H9 (cell line): ENCODE measurements around the gene WWC2. TPM values are rescaled to one million over a fixed set of nuclear protein-coding genes. Genes with fewer than 3 reads are reported as not detected.

Source experiments
- DNase-seq: peaks from one replicate; pipeline ENCODE4 v3.0.0-alpha.2; 2017
- H2AFZ ChIP-seq: one replicate; pipeline ENCODE4 v1.6.1; 2013; ENCODE audit warnings: mild to moderate bottlenecking, low read length, control low read depth, moderate library complexity
- H2AK5ac ChIP-seq: 2 replicates; pipeline ENCODE4 v1.6.1; 2013; ENCODE audit warnings: low read length, control low read depth, mixed read lengths; ENCODE audit not compliant: insufficient read length
- H2BK120ac ChIP-seq: one replicate; pipeline ENCODE4 v1.6.1; 2013; ENCODE audit warnings: low read depth, mild to moderate bottlenecking, low read length, control low read depth, inconsistent platforms; ENCODE audit not compliant: poor library complexity, severe bottlenecking
- H2BK12ac ChIP-seq: 2 replicates; pipeline ENCODE4 v1.6.1; 2013; ENCODE audit warnings: low read length, control low read depth, mixed read lengths, low read depth; ENCODE audit not compliant: insufficient read length
- H2BK15ac ChIP-seq: 2 replicates; pipeline ENCODE4 v1.6.1; 2013; ENCODE audit warnings: low read depth, low read length, control low read depth
- H2BK20ac ChIP-seq: one replicate; pipeline ENCODE4 v1.6.1; 2013; ENCODE audit warnings: low read depth, mild to moderate bottlenecking, low read length, control low read depth, inconsistent platforms; ENCODE audit not compliant: poor library complexity, severe bottlenecking
- H2BK5ac ChIP-seq: 2 replicates; pipeline ENCODE4 v1.6.1; 2013; ENCODE audit warnings: low read length, control low read depth, mixed read lengths; ENCODE audit not compliant: insufficient read length
- H3K14ac ChIP-seq: 2 replicates; pipeline ENCODE4 v1.6.1; 2013; ENCODE audit warnings: low read length, control low read depth; ENCODE audit not compliant: insufficient read depth
- H3K18ac ChIP-seq: 2 replicates; pipeline ENCODE4 v1.6.1; 2013; ENCODE audit warnings: low read depth, mild to moderate bottlenecking, mixed read lengths, low read length, control low read depth; ENCODE audit not compliant: insufficient read length
- H3K23ac ChIP-seq: 2 replicates; pipeline ENCODE4 v1.6.1; 2013; ENCODE audit warnings: low read length, control low read depth, mixed read lengths, low read depth; ENCODE audit not compliant: insufficient read length
- H3K23me2 ChIP-seq: 2 replicates; pipeline ENCODE4 v1.6.1; 2013; ENCODE audit warnings: low read depth, mild to moderate bottlenecking, mixed read lengths, low read length, control low read depth; ENCODE audit not compliant: insufficient read length, poor library complexity, severe bottlenecking
- H3K27ac ChIP-seq: 2 replicates; pipeline ENCODE4 v1.5.1; 2013; ENCODE audit warnings: low read length, control low read depth, mixed read lengths, low read depth; ENCODE audit not compliant: insufficient read length
- H3K27me3 ChIP-seq: 2 replicates; pipeline ENCODE4 v1.6.1; 2013; ENCODE audit warnings: low read length, control low read depth, inconsistent platforms; ENCODE audit not compliant: insufficient read depth
- H3K4ac ChIP-seq: 2 replicates; pipeline ENCODE4 v1.6.1; 2013; ENCODE audit warnings: low read depth, mild to moderate bottlenecking, control low read depth, inconsistent platforms, low read length, moderate library complexity
- H3K4me1 ChIP-seq: 2 replicates; pipeline ENCODE4 v1.6.1; 2013; ENCODE audit warnings: low read length, control low read depth, inconsistent platforms; ENCODE audit not compliant: insufficient read depth
- H3K4me2 ChIP-seq: 2 replicates; pipeline ENCODE4 v1.6.1; 2013; ENCODE audit warnings: low read length, control low read depth, mixed read lengths; ENCODE audit not compliant: insufficient read length, insufficient read depth
- H3K56ac ChIP-seq: 2 replicates; pipeline ENCODE4 v1.6.1; 2013; ENCODE audit warnings: low read depth, mild to moderate bottlenecking, mixed read lengths, low read length, control low read depth; ENCODE audit not compliant: insufficient read length
- H3K79me1 ChIP-seq: 2 replicates; pipeline ENCODE4 v1.6.1; 2013; ENCODE audit warnings: low read depth, mild to moderate bottlenecking, moderate library complexity, low read length, control low read depth, inconsistent platforms; ENCODE audit not compliant: insufficient read depth, poor library complexity, severe bottlenecking
- H3K79me2 ChIP-seq: 2 replicates; pipeline ENCODE4 v1.6.1; 2013; ENCODE audit warnings: low read length, control low read depth, inconsistent platforms; ENCODE audit not compliant: insufficient read depth
- H3K9ac ChIP-seq: 2 replicates; pipeline ENCODE4 v1.6.1; 2013; ENCODE audit warnings: low read length, control low read depth, mixed read lengths; ENCODE audit not compliant: insufficient read length; ENCODE audit errors: extremely low read depth
- H3K9me3 ChIP-seq: one replicate; pipeline ENCODE4 v1.6.1; 2013; ENCODE audit warnings: low read depth, low read length, inconsistent platforms; ENCODE audit not compliant: control insufficient read depth
- H3T11ph ChIP-seq: one replicate; pipeline ENCODE4 v1.6.1; 2013; ENCODE audit warnings: mild to moderate bottlenecking, low read length, control low read depth, inconsistent platforms
- H4K20me1 ChIP-seq: one replicate; pipeline ENCODE4 v1.6.1; 2013; ENCODE audit not compliant: control insufficient read depth, insufficient read length, insufficient read depth
- H4K5ac ChIP-seq: 2 replicates; pipeline ENCODE4 v1.6.1; 2013; ENCODE audit warnings: low read depth, mild to moderate bottlenecking, mixed read lengths, low read length, control low read depth; ENCODE audit not compliant: insufficient read length
- H4K8ac ChIP-seq: replicated peaks from 2 replicates; pipeline ENCODE4 v1.6.1; 2013; ENCODE audit warnings: low read length, control low read depth, mixed read lengths, low read depth; ENCODE audit not compliant: insufficient read length
- H4K91ac ChIP-seq: 2 replicates; pipeline ENCODE4 v1.6.1; 2013; ENCODE audit warnings: low read depth, mild to moderate bottlenecking, moderate library complexity, mixed read lengths, low read length, control low read depth; ENCODE audit not compliant: insufficient read length
- H3K27ac Mint-ChIP-seq, 3 experiments: 2 replicates in 2 of 3; 3 replicates in 1 of 3; pipeline ENCODE4 v1.8.0; 2020 to 2021; ENCODE audit warnings: mixed read lengths in 3 of 3, mild to moderate bottlenecking in 1 of 3, moderate library complexity in 1 of 3
- H3K27me3 Mint-ChIP-seq: 2 replicates; pipeline ENCODE4 v1.8.0; 2021; ENCODE audit warnings: low read depth, mild to moderate bottlenecking, moderate library complexity, mixed read lengths
- H3K36me3 Mint-ChIP-seq, 3 experiments: 2 replicates in 2 of 3; 3 replicates in 1 of 3; pipeline ENCODE4 v1.8.0; 2020 to 2021; ENCODE audit warnings: low read depth in 3 of 3, mixed read lengths in 3 of 3; ENCODE audit not compliant: insufficient read depth in 1 of 3
- H3K4me1 Mint-ChIP-seq, 2 experiments: 2 replicates each; pipeline ENCODE4 v1.8.0; 2020; ENCODE audit warnings: mixed read lengths in 2 of 2
- H3K4me3 Mint-ChIP-seq, 2 experiments: 2 replicates in 1 of 2; 3 replicates in 1 of 2; pipeline ENCODE4 v1.8.0; 2020 to 2021; ENCODE audit warnings: mild to moderate bottlenecking in 2 of 2, mixed read lengths in 2 of 2, moderate library complexity in 1 of 2
- H3K9me3 Mint-ChIP-seq, 2 experiments: 2 replicates in 1 of 2; 3 replicates in 1 of 2; pipeline ENCODE4 v1.8.0; 2020; ENCODE audit warnings: mild to moderate bottlenecking in 2 of 2, mixed read lengths in 2 of 2, moderate library complexity in 1 of 2
- CTCF ChIP-seq: fragments of 200-600 bp; sonication (generic); conservative IDR thresholded peaks from 3 replicates; pipeline ENCODE4 v1.8.0; 2021; ENCODE audit warnings: antibody characterized with exemption, mild to moderate bottlenecking
- WGBS: extraction: QIAGEN DNeasy Blood & Tissue Kit; methylation state at CpG from one replicate; pipeline ENCODE4 v1.1.7; 2013; ENCODE audit warnings: missing lambda C conversion rate, low lambda C conversion rate, mixed read lengths; ENCODE audit not compliant: insufficient read length; ENCODE audit errors: extremely low coverage; 5-methylcytosine and 5-hydroxymethylcytosine counted together
- total RNA-seq: library from RNA; stranded (reverse); gene quantifications from 2 replicates; pipeline ENCODE4 v1.2.1, GENCODE V29; 2021

WWC2 gene
- total RNA-seq, 1 experiment from 2014 or later = 106 TPM

GRCh38 chr4:183118141-183118540, 19.1 kb downstream of the WWC2 start:
- Mint-ChIP-seq H3K4me1 (peaks cover 65 to 69% of the 10 kb centered on the region in 2 experiments), H3K4me3 (peak overlapping the region; percentile 24 to 52; a peak in 3 of 5 replicates), H3K27ac (peak overlapping the region; percentile 96 to 99 (median 98); a peak in 6 of 7 replicates), H3K9me3 (no peaks in the 10 kb centered on the region), H3K27me3 (no peaks in the 10 kb centered on the region), H3K36me3 (peaks cover 0 to 4% (median 1%) of the 10 kb centered on the region in 3 experiments; a peak in 2 of 7 replicates)
- no peak overlapping the region for H2BK120ac ChIP-seq
- no peak overlapping the region for H2BK15ac ChIP-seq
- H3K27me3 ChIP-seq = no peaks in the 10 kb centered on the region
- peak overlapping the region; percentile 67 for H3K27ac ChIP-seq
- H4K20me1 ChIP-seq = no peaks in the 10 kb centered on the region
- no peak overlapping the region for H4K8ac ChIP-seq
- no peak overlapping the region; the same call in 1 of the 2 replicates for H3K4ac ChIP-seq
- H3K14ac ChIP-seq = no peak overlapping the region
- H3K4me2 ChIP-seq = no peak overlapping the region
- TF ChIP-seq CTCF = no peak
- no peak overlapping the region for H2AFZ ChIP-seq
- H3K9ac ChIP-seq = no peak overlapping the region
- H3K79me1 ChIP-seq = peaks cover 6% of the 10 kb centered on the region
- H3T11ph ChIP-seq = no peak overlapping the region
- no peak overlapping the region for H2BK20ac ChIP-seq
- no peak for DNase-seq
- H3K23ac ChIP-seq = no peak overlapping the region
- no peak overlapping the region for H4K5ac ChIP-seq
- no peak overlapping the region for H2BK5ac ChIP-seq
- H2AK5ac ChIP-seq = no peak overlapping the region
- H3K79me2 ChIP-seq = peaks cover 34% of the 10 kb centered on the region; the same call in 1 of the 2 replicates
- H3K23me2 ChIP-seq = no peaks in the 10 kb centered on the region
- H4K91ac ChIP-seq = no peak overlapping the region
- no peak overlapping the region for H3K56ac ChIP-seq
- H2BK12ac ChIP-seq = no peak overlapping the region
- WGBS = no CpG with 5 or more reads among the region's 2 CpGs
- peaks cover 12% of the 10 kb centered on the region; the same call in 1 of the 2 replicates for H3K4me1 ChIP-seq
- no peak overlapping the region for H3K18ac ChIP-seq
- no peaks in the 10 kb centered on the region for H3K9me3 ChIP-seq
